Panc1 (cell line): ENCODE measurements around the gene PDZD2. TPM values are rescaled to one million over a fixed set of nuclear protein-coding genes. Genes with fewer than 3 reads are reported as not detected.
"Not testable (repeated sequence)": the region's sequence is repeated elsewhere in the genome, so short reads cannot be mapped to it uniquely, and the experiment has no call there.

Experiments
- ATAC-seq: fragments of 200-7000 bp; cut with Tn5 transposase; 2 replicates; pipeline ENCODE4 v1.9.1; 2020; ENCODE audit warnings: mild to moderate bottlenecking, moderate library complexity
- BruUV-seq: library from RNA; stranded (reverse); fragments of 400-500 nt; replicated peaks from 2 replicates; lab custom pipeline; 2021; lab: Mats Ljungman, UMichigan
- CTCF ChIA-PET: fragments of 300-600 bp; sonication (Branson Sonifier 250); formaldehyde crosslinking; loops from one replicate; lab custom pipeline; 2022; ENCODE audit warnings: antibody characterized with exemption; lab: Charles Lee
- POLR2A ChIA-PET: fragments of 300-600 bp; sonication (Branson Sonifier 250); formaldehyde crosslinking; loops from one replicate; lab custom pipeline; 2022; ENCODE audit warnings: antibody characterized with exemption; lab: Charles Lee
- DNase-seq: peaks from one replicate; pipeline ENCODE4 v3.0.0-alpha.2; 2010; ENCODE audit warnings: low read depth, low spot score
- H3K27ac ChIP-seq: 2 replicates; pipeline ENCODE4 v1.5.1; 2011; ENCODE audit warnings: mild to moderate bottlenecking, low read length, inconsistent platforms
- H3K27me3 ChIP-seq: fragments of 200-500 bp; sonication (Bioruptor generic); 2 replicates; pipeline ENCODE4 v1.6.0; 2014; ENCODE audit warnings: low read length, inconsistent platforms; ENCODE audit not compliant: control insufficient read depth, insufficient read depth
- H3K36me3 ChIP-seq: fragments of 200-500 bp; sonication (Bioruptor generic); 2 replicates; pipeline ENCODE4 v1.5.1; 2014; ENCODE audit warnings: inconsistent platforms, mild to moderate bottlenecking, low read length, moderate library complexity; ENCODE audit not compliant: control insufficient read depth, insufficient read depth
- H3K4me1 ChIP-seq: 2 replicates; pipeline ENCODE4 v1.5.1; 2011; ENCODE audit warnings: inconsistent platforms, mild to moderate bottlenecking, low read length, moderate library complexity; ENCODE audit not compliant: control insufficient read depth, insufficient read depth
- H3K4me3 ChIP-seq, 2 experiments: 2 replicates each; pipeline ENCODE4 v1.5.1; 2011 to 2012; ENCODE audit warnings: low read depth in 2 of 2, low read length in 2 of 2, mild to moderate bottlenecking in 2 of 2, inconsistent platforms in 1 of 2, moderate library complexity in 1 of 2
- H3K9me3 ChIP-seq: fragments of 200-500 bp; sonication (Bioruptor generic); 2 replicates; pipeline ENCODE4 v1.5.1; 2014; ENCODE audit warnings: low read depth, mild to moderate bottlenecking, inconsistent platforms, low read length, moderate library complexity; ENCODE audit not compliant: control insufficient read depth, insufficient read depth
- CTCF ChIP-seq: fragments of 450-650 bp; IDR thresholded peaks from 2 replicates; pipeline ENCODE4 v1.5.1; 2017; ENCODE audit warnings: mild to moderate bottlenecking
- POLR2AphosphoS5 ChIP-seq: IDR thresholded peaks from 2 replicates; pipeline ENCODE4 v1.6.1; 2012; ENCODE audit warnings: mild to moderate bottlenecking, low read depth, low read length, moderate library complexity
- REST ChIP-seq, 2 experiments: IDR thresholded peaks; 2 replicates each; pipeline ENCODE4 v1.6.1; 2011 to 2012; ENCODE audit warnings: low read depth in 2 of 2, control low read depth in 1 of 2, low read length in 1 of 2, mild to moderate bottlenecking in 1 of 2, moderate library complexity in 1 of 2; ENCODE audit not compliant: insufficient read depth in 1 of 2
- SIN3A ChIP-seq: IDR thresholded peaks from 2 replicates; pipeline ENCODE4 v1.6.1; 2012; ENCODE audit warnings: low read depth, mild to moderate bottlenecking, low read length, moderate library complexity, borderline replicate concordance; ENCODE audit not compliant: insufficient read depth
- TCF7L2 ChIP-seq: IDR thresholded peaks from 2 replicates; pipeline ENCODE4 v1.6.1; 2011; ENCODE audit warnings: mild to moderate bottlenecking, low read depth, low read length, inconsistent platforms
- in situ Hi-C: cut with HindIII; loops from 2 replicates; pipeline ENCODE4 v1.10.0; 2016; ENCODE audit warnings: low sequenced_read_pairs, low pct_unique_long_range_greater_than_20kb
- intact Hi-C: fragments of 100-400 bp; cut with micrococcal nuclease; formaldehyde crosslinking; loops from one replicate; pipeline ENCODE4 v1.10.0; 2022; ENCODE audit not compliant: unreplicated experiment
- total RNA-seq: library from RNA; stranded (reverse); gene quantifications from one replicate; pipeline ENCODE4 v1.2.1, GENCODE V29; 2021; ENCODE audit not compliant: unreplicated experiment

Gene PDZD2
- total RNA-seq, 1 experiment from 2014 or later = 0.10 TPM

DNA sequence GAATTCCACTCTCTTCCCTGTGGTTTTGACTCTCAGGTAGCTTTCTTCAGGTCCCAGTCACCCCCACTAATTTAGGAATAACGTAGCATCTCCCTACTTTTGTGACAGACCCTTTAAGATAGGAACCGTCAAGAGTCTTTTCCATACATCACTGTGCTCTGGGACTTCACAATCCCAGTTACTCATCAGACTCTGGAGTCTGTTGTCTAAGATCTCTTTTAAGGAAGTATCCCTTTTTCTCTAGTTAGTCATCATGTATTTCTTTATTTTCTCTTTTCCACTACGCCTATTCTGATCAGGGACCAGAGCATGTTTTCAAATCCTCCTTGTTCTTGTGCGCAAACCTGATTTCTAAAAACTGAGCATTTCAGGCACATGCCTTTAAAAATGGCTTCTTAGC lies 392.2 kb downstream of the PDZD2 start:
- no peaks in the 10 kb centered on the region for H3K9me3 ChIP-seq
- intact Hi-C loops (no loop called here), in situ Hi-C loops (no loop called here)
- TF ChIP-seq TCF7L2 (no peak), SIN3A (no peak), CTCF (no peak), POLR2AphosphoS5 (no peak), REST (IDR thresholded peaks at IDR 0.05; ENCODE audit: insufficient read depth in 1 of 2, low read depth in 2 of 2, low read length in 1 of 2) (no peak)
- H3K27ac ChIP-seq = no peak overlapping the region
- no TSS peak for BruUV-seq
- no peaks in the 10 kb centered on the region for H3K4me1 ChIP-seq
- no peaks in the 10 kb centered on the region for H3K36me3 ChIP-seq
- DNase-seq (no peak), ATAC-seq (no peak)
- H3K4me3 ChIP-seq = no peak overlapping the region
- no peaks in the 10 kb centered on the region; the same call in none of the 2 replicates for H3K27me3 ChIP-seq
- CTCF ChIA-PET = interaction anchor here (0.6 kb wide), 1 partner anchor 89 kb away, joined by 3 read pairs; no protein-coding TSS in a partner anchor
- POLR2A ChIA-PET = no interaction called here

DNA sequence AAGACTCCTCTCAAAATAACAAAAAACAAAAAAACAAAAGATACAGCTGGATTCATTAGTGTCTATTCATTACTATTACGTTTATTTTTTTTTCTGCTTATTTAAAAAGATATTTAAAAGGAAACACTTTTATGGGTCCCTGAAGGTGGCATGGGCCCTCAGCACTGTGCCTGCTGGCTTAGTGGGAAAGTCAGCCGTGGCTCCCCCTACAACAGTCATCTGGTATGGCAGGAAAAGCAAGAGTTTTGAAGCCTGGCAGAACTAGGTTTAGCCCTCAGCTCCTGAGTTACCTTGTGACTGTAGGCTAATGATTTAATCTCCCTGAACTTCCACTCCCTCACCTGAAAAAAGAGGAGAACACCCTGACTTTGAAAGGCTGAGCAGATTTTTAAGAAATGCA lies 399.6 kb downstream of the PDZD2 start:
- no peak for ATAC-seq
- ChIA-PET POLR2A (no interaction called here), CTCF (no interaction called here)
- in situ Hi-C loops = no loop called here
- Histone ChIP-seq H3K4me3 (no peak overlapping the region), H3K36me3 (no peaks in the 10 kb centered on the region), H3K9me3 (no peaks in the 10 kb centered on the region), H3K4me1 (no peaks in the 10 kb centered on the region), H3K27me3 (no peaks in the 10 kb centered on the region), H3K27ac (no peak overlapping the region)
- no peak for DNase-seq
- TF ChIP-seq SIN3A (no peak), POLR2AphosphoS5 (no peak)
- no TSS peak for BruUV-seq
- intact Hi-C loops = no loop called here

GRCh38 chr5:32039133-32039532 lies 400.2 kb downstream of the PDZD2 start:
- ATAC-seq, H3K4me1 ChIP-seq, BruUV-seq, DNase-seq, H3K36me3 ChIP-seq, in situ Hi-C loops, H3K27me3 ChIP-seq, H3K4me3 ChIP-seq, CTCF ChIA-PET, H3K9me3 ChIP-seq, H3K27ac ChIP-seq, intact Hi-C loops, POLR2A ChIA-PET: not testable (repeated sequence)

DNA sequence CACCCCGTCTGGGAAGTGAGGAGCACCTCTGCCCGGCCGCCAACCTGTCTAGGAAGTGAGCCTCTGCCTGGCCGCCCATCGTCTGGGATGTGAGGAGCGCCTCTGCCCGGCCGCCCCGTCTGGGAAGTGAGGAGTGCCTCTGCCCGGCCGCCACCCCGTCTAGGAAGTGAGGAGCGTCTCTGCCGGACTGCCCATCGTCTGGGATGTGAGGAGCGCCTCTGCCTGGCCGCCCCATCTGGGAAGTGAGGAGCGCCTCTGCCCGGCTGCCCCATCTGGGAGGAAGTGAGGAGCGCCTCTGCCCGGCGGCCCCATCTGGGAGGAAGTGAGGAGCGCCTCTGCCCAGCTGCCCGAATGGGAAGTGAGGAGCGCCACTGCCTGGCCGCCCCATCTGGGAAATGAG lies 400.7 kb downstream of the PDZD2 start:
- CTCF ChIA-PET, in situ Hi-C loops, H3K36me3 ChIP-seq, POLR2A ChIA-PET, H3K4me3 ChIP-seq, DNase-seq, H3K4me1 ChIP-seq, H3K27me3 ChIP-seq, ATAC-seq, H3K9me3 ChIP-seq, intact Hi-C loops, BruUV-seq, H3K27ac ChIP-seq: not testable (repeated sequence)

DNA sequence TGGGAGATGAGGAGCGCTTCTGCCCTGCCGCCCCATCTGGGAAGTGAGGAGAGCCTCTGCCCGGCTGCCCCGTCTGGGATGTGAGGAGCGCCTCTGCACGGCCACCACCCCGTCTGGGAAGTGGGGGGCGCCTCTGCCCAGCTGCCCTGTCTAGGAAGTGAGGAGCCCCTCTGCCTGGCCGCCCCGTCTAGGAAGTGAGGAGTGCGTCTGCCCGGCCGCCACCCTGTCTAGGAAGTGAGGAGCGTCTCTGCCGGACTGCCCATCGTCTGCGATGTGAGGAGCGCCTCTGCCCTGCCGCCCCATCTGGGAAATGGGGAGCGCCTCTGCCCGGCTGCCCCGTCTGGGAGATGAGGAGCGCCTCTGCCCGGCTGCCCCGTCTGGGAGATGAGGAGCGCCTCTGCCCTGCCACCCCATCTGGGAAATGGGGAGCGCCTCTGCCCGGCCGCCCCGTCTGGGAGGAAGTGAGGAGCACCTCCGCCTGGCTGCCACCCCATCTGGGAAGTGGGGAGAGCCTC lies 401.3 kb downstream of the PDZD2 start:
- H3K27me3 ChIP-seq, DNase-seq, H3K4me1 ChIP-seq, H3K9me3 ChIP-seq, intact Hi-C loops, CTCF ChIA-PET, H3K36me3 ChIP-seq, POLR2A ChIA-PET, BruUV-seq, ATAC-seq, in situ Hi-C loops, H3K27ac ChIP-seq, H3K4me3 ChIP-seq: not testable (repeated sequence)
